Pancreas (tissue), 10 donors: ENCODE results near the gene CNTN5. TPM values are rescaled to one million over a fixed set of nuclear protein-coding genes. Genes with fewer than 3 reads are reported as not detected.
"Not testable (repeated sequence)": the region's sequence is repeated elsewhere in the genome, so short reads cannot be mapped to it uniquely, and the experiment has no call there.

Experiments used
- ATAC-seq, 4 donors: fragments of 200-7000 bp; cut with Tn5 transposase; one replicate each; pipeline versions ENCODE4 v1.8.0 to v1.9.1; 2020; ENCODE audit warnings: mild to moderate bottlenecking in 4 of 4, moderate library complexity in 4 of 4
- DNase-seq, 6 donors: peaks; one replicate each; pipeline ENCODE4 v3.0.0-alpha.2; 2020
- FAIRE-seq: peaks from 2 replicates; lab custom pipeline; 2012; peaks lifted over from hg19 to GRCh38; lab: Jason Lieb, UNC
- H3K27ac ChIP-seq, 4 donors: fragments of 200-600 bp; sonication (generic); 1 replicate in 3 of 4; 2 replicates in 1 of 4; pipeline versions ENCODE4 v1.5.0 to v1.8.0; 2020
- H3K27me3 ChIP-seq, 4 donors: fragments of 200-600 bp; one replicate each; pipeline ENCODE4 v1.8.0; 2021
- H3K36me3 ChIP-seq, 3 donors: fragments of 200-600 bp; sonication (generic) in 1 of 3; one replicate each; pipeline versions ENCODE4 v1.5.0 to v1.8.0; 2020 to 2021
- H3K4me1 ChIP-seq, 3 donors: fragments of 200-600 bp; one replicate each; pipeline ENCODE4 v1.8.0; 2021
- H3K4me3 ChIP-seq, 4 donors: fragments of 200-600 bp; sonication (generic) in 2 of 4; one replicate each; pipeline versions ENCODE4 v1.5.0 to v1.8.0; 2020 to 2021
- H3K9me3 ChIP-seq, 4 donors: fragments of 200-600 bp; one replicate each; pipeline ENCODE4 v1.8.0; 2021
- CTCF ChIP-seq, 4 donors: fragments of 200-600 bp; sonication (generic) in 3 of 4; IDR thresholded peaks; one replicate each; pipeline versions ENCODE4 v1.5.0 to v1.8.0; 2021; ENCODE audit warnings: antibody characterized with exemption in 4 of 4
- WGBS, 2 donors: extraction: QIAGEN DNeasy Blood & Tissue Kit; methylation state at CpG; one replicate each; pipeline ENCODE4 v1.1.7; 2013; 5-methylcytosine and 5-hydroxymethylcytosine counted together
- intact Hi-C, 3 donors: fragments of 100-400 bp; cut with DNase I; formaldehyde crosslinking; loops; one replicate each; pipeline versions ENCODE4 v1.11.1 to v1.14.2; 2022
- polyA plus RNA-seq, 2 donors: library from polyadenylated mRNA; stranded (reverse); fragments of 200-250 nt; gene quantifications; one replicate each; pipeline ENCODE4 v1.2.3, GENCODE V29; 2013
- total RNA-seq, 6 donors: library from RNA; stranded (reverse); fragmentation: NEBNext Ultra II Directional in 4 of 6; extraction: Animal tissue kit (Norgen Biotek cat#: 25700) in 4 of 6; gene quantifications; one replicate each; pipeline versions ENCODE4 v1.2.1 to v1.2.4, GENCODE V29; 2021 to 2023
- donor health status: healthy with polysubstance abuse.
- donor health status: DM: no; HTN: no; CAD: no; lungs with moderate emphysema.
- donor health status: DM: no; HTN: no; CAD: no.
- donor health status: control.
- donor health status: control.
- donor health status: Bipolar disorder and iron deficiency.
- donor health status: DM: yes; HTN: yes; CAD: no.
- donor health status: DM: no; HTN: no; CAD: no.
- donor health status: DM: no; HTN: no; CAD: no.
- donor health status: DM: yes; HTN: yes; CAD: no.

The CNTN5 gene
- total and polyA plus RNA-seq, 8 donors: 0.11 to 1.2 (median 0.58) TPM

DNA sequence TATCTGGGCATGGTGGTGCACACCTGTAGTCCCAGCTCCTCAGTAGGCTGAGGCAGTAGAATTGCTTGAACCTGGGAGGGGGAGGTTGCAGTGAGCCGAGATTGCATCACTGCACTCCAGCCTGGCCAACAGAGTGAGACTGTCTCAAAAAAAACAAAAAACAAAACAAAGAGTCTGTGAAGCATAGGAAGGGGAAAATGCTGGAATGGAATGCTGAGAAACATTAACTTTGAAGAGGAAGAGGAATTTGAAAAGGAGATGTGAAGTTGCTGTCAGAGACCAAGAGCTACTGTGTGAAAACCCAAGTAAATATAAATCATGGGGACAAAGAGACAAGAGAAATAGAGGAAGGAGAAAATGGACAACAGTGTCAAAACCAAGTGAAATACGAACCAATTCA lies 1211.3 kb downstream of the CNTN5 start:
- no peaks in the 10 kb centered on the region for H3K27me3 ChIP-seq
- H3K4me1 ChIP-seq: no peaks in the 10 kb centered on the region
- H3K9me3 ChIP-seq: no peaks in the 10 kb centered on the region
- H3K27ac ChIP-seq: no peak overlapping the region
- 47 to 60% methylated on average over 2 of the region's 2 CpGs for WGBS, 2 donors
- ATAC-seq: no peak
- intact Hi-C loops: no loop called here
- H3K4me3 ChIP-seq: no peak overlapping the region
- DNase-seq: no peak
- no peaks in the 10 kb centered on the region for H3K36me3 ChIP-seq
- TF ChIP-seq CTCF (IDR thresholded peaks at IDR 0.05): no peak
- FAIRE-seq: no peak

DNA sequence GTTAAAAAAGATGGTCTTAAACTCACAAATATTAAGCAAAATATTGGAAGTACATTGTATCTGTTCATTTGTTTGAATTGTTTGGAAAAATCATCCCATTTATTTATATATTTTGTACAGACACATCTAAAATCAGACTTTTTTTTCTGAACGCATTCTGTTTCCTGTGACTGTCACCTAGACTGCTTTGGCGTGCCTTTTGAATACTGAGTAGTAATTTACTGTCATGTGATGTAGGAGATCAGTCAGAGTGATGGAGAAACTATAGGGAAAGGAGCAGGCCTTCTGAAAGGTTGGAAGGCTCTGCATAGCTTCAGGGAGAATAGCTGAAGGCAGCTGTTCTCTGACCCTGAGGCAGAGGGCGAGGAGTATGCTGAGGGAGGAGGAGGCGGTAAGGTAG lies 1214.3 kb downstream of the CNTN5 start:
- Histone ChIP-seq H3K27ac (no peak overlapping the region), H3K36me3 (no peaks in the 10 kb centered on the region), H3K9me3 (no peaks in the 10 kb centered on the region), H3K27me3 (no peaks in the 10 kb centered on the region), H3K4me1 (no peaks in the 10 kb centered on the region), H3K4me3 (no peak overlapping the region)
- intact Hi-C loops: no loop called here
- TF ChIP-seq CTCF (IDR thresholded peaks at IDR 0.05): no peak
- DNase-seq: no peak
- WGBS, 2 donors: 72 to 91% methylated on average over 4 of the region's 4 CpGs
- no peak for ATAC-seq
- FAIRE-seq: no peak

GRCh38 chr11:100240025-100240539 lies 1219.3 kb downstream of the CNTN5 start:
- TF ChIP-seq CTCF (IDR thresholded peaks at IDR 0.05): no peak
- Histone ChIP-seq H3K27me3 (no peaks in the 10 kb centered on the region), H3K4me1 (no peaks in the 10 kb centered on the region), H3K36me3 (no peaks in the 10 kb centered on the region), H3K27ac (no peak overlapping the region), H3K9me3 (no peaks in the 10 kb centered on the region), H3K4me3 (no peak overlapping the region)
- intact Hi-C loops: no loop called here
- FAIRE-seq (no peak), ATAC-seq (no peak), DNase-seq (no peak)
- WGBS, 2 donors: 84 to 89% methylated on average over 5 of the region's 5 CpGs

GRCh38 chr11:100247704-100248103 lies 1227.0 kb downstream of the CNTN5 start:
- no peak for FAIRE-seq
- Histone ChIP-seq H3K27me3 (no peaks in the 10 kb centered on the region), H3K4me1 (no peaks in the 10 kb centered on the region), H3K9me3 (no peaks in the 10 kb centered on the region), H3K27ac (no peak overlapping the region), H3K36me3 (no peaks in the 10 kb centered on the region), H3K4me3 (no peak overlapping the region)
- ATAC-seq: no peak
- 97 to 98% methylated on average over 1 of the region's 1 CpG for WGBS, 2 donors
- intact Hi-C loops: no loop called here
- no peak for DNase-seq
- no peak for TF ChIP-seq CTCF (IDR thresholded peaks at IDR 0.05)

GRCh38 chr11:100257238-100257803 lies 1236.6 kb downstream of the CNTN5 start:
- intact Hi-C loops, H3K36me3 ChIP-seq, H3K9me3 ChIP-seq, ATAC-seq, H3K4me1 ChIP-seq, DNase-seq, H3K4me3 ChIP-seq, H3K27ac ChIP-seq, FAIRE-seq, H3K27me3 ChIP-seq: not testable (repeated sequence)
- WGBS, 2 donors: 81 to 91% methylated on average over 6 of the region's 6 CpGs
